Peyer's patch (tissue), 4 donors: ENCODE data around the gene STARD9.

Experiments used
- POLR2A ChIP-seq, 2 donors: fragments of 450-650 bp; IDR thresholded peaks; one replicate each; pipeline ENCODE4 v1.5.1; 2017; ENCODE audit warnings: antibody characterized with exemption in 2 of 2, mild to moderate bottlenecking in 2 of 2, moderate library complexity in 2 of 2
- TF ChIP-seq, protein P1 (sequence below), 6 experiments: fragments of 450-650 bp in 4 of 6; fragments of 200-600 bp in 2 of 6; sonication (generic) in 1 of 6; IDR thresholded peaks; one replicate each; pipeline ENCODE4 v1.5.1; 2017 to 2019; ENCODE audit warnings: antibody characterized with exemption in 6 of 6, mild to moderate bottlenecking in 3 of 6, moderate library complexity in 1 of 6

DNA sequence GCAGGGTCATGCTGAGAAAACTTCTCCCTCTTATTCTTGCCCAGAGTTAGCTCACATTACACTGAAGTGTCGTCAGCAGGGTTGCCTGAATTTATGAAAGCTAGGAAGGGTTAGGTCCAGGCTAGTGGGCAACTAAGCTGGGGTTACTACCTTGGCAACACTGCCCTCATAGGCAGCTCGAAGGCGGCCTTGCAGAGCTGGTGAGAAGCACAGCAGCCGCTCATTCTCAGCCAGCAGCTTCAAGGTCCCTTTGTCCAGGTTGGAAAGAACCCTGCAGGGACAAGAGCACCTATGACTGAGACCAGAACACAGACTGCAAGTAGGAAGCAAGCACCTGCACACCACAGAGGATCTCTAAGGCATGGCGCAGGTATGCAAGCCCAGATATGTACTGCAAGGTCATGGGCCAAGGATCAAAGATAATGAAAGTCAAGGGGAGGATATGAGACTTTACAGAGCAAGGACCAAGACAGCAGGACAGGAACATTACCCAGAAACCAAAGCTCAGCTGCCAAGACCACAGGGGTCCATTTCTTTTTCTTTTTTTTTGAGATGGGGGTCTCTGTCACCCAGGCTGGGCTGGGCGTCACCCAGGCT, 158.8 kb downstream of the STARD9 start:
- TF ChIP-seq, protein P1, sequence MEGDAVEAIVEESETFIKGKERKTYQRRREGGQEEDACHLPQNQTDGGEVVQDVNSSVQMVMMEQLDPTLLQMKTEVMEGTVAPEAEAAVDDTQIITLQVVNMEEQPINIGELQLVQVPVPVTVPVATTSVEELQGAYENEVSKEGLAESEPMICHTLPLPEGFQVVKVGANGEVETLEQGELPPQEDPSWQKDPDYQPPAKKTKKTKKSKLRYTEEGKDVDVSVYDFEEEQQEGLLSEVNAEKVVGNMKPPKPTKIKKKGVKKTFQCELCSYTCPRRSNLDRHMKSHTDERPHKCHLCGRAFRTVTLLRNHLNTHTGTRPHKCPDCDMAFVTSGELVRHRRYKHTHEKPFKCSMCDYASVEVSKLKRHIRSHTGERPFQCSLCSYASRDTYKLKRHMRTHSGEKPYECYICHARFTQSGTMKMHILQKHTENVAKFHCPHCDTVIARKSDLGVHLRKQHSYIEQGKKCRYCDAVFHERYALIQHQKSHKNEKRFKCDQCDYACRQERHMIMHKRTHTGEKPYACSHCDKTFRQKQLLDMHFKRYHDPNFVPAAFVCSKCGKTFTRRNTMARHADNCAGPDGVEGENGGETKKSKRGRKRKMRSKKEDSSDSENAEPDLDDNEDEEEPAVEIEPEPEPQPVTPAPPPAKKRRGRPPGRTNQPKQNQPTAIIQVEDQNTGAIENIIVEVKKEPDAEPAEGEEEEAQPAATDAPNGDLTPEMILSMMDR (IDR thresholded peaks at IDR 0.05) = no peak
- no peak for TF ChIP-seq POLR2A (IDR thresholded peaks at IDR 0.05)
